NT2/D1 (cell line): ENCODE data around the gene COMMD9.

Experiments
- SUZ12 ChIP-seq: IDR thresholded peaks from 2 replicates; pipeline ENCODE4 v1.6.1; 2011; ENCODE audit not compliant: insufficient read length, insufficient read depth; ENCODE audit errors: extremely low read depth
- YY1 ChIP-seq: IDR thresholded peaks from 2 replicates; pipeline ENCODE4 v1.6.1; 2011; ENCODE audit not compliant: insufficient read length, insufficient read depth
- ZNF274 ChIP-seq: IDR thresholded peaks from 2 replicates; pipeline ENCODE4 v1.6.1; 2011; ENCODE audit warnings: mild to moderate bottlenecking, low read depth, low read length

- TF ChIP-seq SUZ12 (no peak), YY1 (no peak), ZNF274 (no peak)
Measured at GRCh38 chr11:36237391-36237790, 51.8 kb downstream of the COMMD9 start.
